HG02870 (cell line): ENCODE measurements around the gene PPP2R5A.

Experiments
- ATAC-seq: cut with Tn5 transposase; IDR thresholded peaks from one replicate; pipeline ENCODE4 v1.9.1; 2021; ENCODE audit warnings: mild to moderate bottlenecking, moderate library complexity; ENCODE audit not compliant: unreplicated experiment

The PPP2R5A gene

GRCh38 chr1:212284744-212285684 is at the start of gene PPP2R5A:
Gene PPP2R5A (plus strand): TSS chr1:212285410. CDS start chr1:212286111, 701 bp downstream.
- ATAC-seq: peak; percentile 93

GRCh38 chr1:212235857-212236256 is 49.4 kb upstream of the PPP2R5A start:
- no peak for ATAC-seq

- no peak for ATAC-seq
Measured at GRCh38 chr1:212236664-212237220, 48.5 kb upstream of the PPP2R5A start.

GRCh38 chr1:212237651-212238050 is 47.6 kb upstream of the PPP2R5A start:
- ATAC-seq: peak; percentile 77

- no peak for ATAC-seq
Measured at GRCh38 chr1:212238552-212238951, 46.7 kb upstream of the PPP2R5A start.

GRCh38 chr1:212241501-212241900 is 43.7 kb upstream of the PPP2R5A start:
- no peak for ATAC-seq

- ATAC-seq: no peak
Measured at GRCh38 chr1:212241957-212242287, 43.3 kb upstream of the PPP2R5A start.

GRCh38 chr1:212242288-212242984 is 42.8 kb upstream of the PPP2R5A start:
- ATAC-seq: no peak

- no peak for ATAC-seq
Measured at GRCh38 chr1:212242985-212243308, 42.3 kb upstream of the PPP2R5A start.

- ATAC-seq: no peak
Measured at GRCh38 chr1:212244441-212244840, 40.8 kb upstream of the PPP2R5A start.

- no peak for ATAC-seq
Measured at GRCh38 chr1:212247179-212247721, 38.0 kb upstream of the PPP2R5A start.

GRCh38 chr1:212247988-212248387 is 37.2 kb upstream of the PPP2R5A start:
- no peak for ATAC-seq

GRCh38 chr1:212254853-212255363 is 30.3 kb upstream of the PPP2R5A start:
- no peak for ATAC-seq

GRCh38 chr1:212255705-212256307 is 29.4 kb upstream of the PPP2R5A start:
- no peak for ATAC-seq

GRCh38 chr1:212256369-212256768 is 28.8 kb upstream of the PPP2R5A start:
- ATAC-seq: no peak

GRCh38 chr1:212257157-212257556 is 28.1 kb upstream of the PPP2R5A start:
- no peak for ATAC-seq

GRCh38 chr1:212259693-212260480 is 25.3 kb upstream of the PPP2R5A start:
- no peak for ATAC-seq

- no peak for ATAC-seq
Measured at GRCh38 chr1:212260557-212261355, 24.5 kb upstream of the PPP2R5A start.

GRCh38 chr1:212261361-212261929 is 23.8 kb upstream of the PPP2R5A start:
- no peak for ATAC-seq
